ENCODE data around the gene SAE1.
A peak's percentile ranks its signal among the peaks of the same experiment; 100 is the strongest.
"Not testable (repeated sequence)": the region's sequence is repeated elsewhere in the genome, so short reads cannot be mapped to it uniquely, and the experiment has no call there.

Gene SAE1

GRCh38 chr19:47097396-47098201, 33.0 kb upstream of the SAE1 start:
- peak overlapping the region; percentile 95 for H3K27ac Mint-ChIP-seq
- no peaks in the 10 kb centered on the region for H3K27me3 Mint-ChIP-seq (ENCODE audit: low read depth)
- peaks cover 57% of the 10 kb centered on the region for H3K4me1 Mint-ChIP-seq (ENCODE audit: low read depth)
- H3K9me3 Mint-ChIP-seq: no peaks in the 10 kb centered on the region
- no peak for DNase-seq (ENCODE audit: low spot score)
- peaks cover 31% of the 10 kb centered on the region for H3K36me3 Mint-ChIP-seq (ENCODE audit: low read depth)
- H3K4me3 Mint-ChIP-seq: no peak overlapping the region

- Mint-ChIP-seq H3K4me1 (ENCODE audit: low read depth) (peaks cover 56% of the 10 kb centered on the region), H3K36me3 (ENCODE audit: low read depth) (peaks cover 29% of the 10 kb centered on the region), H3K4me3 (no peak overlapping the region), H3K9me3 (no peaks in the 10 kb centered on the region), H3K27me3 (ENCODE audit: low read depth) (no peaks in the 10 kb centered on the region), H3K27ac (peak overlapping the region; percentile 61)
- DNase-seq (ENCODE audit: low spot score): no peak
Measured at GRCh38 chr19:47098608-47099007, 32.0 kb upstream of the SAE1 start.

GRCh38 chr19:47099576-47100050, 31.0 kb upstream of the SAE1 start:
- peaks cover 47% of the 10 kb centered on the region for H3K4me1 Mint-ChIP-seq (ENCODE audit: low read depth)
- H3K27ac Mint-ChIP-seq: peak overlapping the region; percentile 45
- H3K9me3 Mint-ChIP-seq: no peaks in the 10 kb centered on the region
- DNase-seq (ENCODE audit: low spot score): no peak
- H3K27me3 Mint-ChIP-seq (ENCODE audit: low read depth): no peaks in the 10 kb centered on the region
- peaks cover 19% of the 10 kb centered on the region for H3K36me3 Mint-ChIP-seq (ENCODE audit: low read depth)
- no peak overlapping the region for H3K4me3 Mint-ChIP-seq

- Mint-ChIP-seq H3K27me3 (ENCODE audit: low read depth) (no peaks in the 10 kb centered on the region), H3K27ac (no peak overlapping the region), H3K4me3 (no peak overlapping the region), H3K36me3 (ENCODE audit: low read depth) (peaks cover 21% of the 10 kb centered on the region), H3K4me1 (ENCODE audit: low read depth) (peaks cover 42% of the 10 kb centered on the region), H3K9me3 (no peaks in the 10 kb centered on the region)
- DNase-seq (ENCODE audit: low spot score): no peak
Measured at GRCh38 chr19:47100290-47100689, 30.3 kb upstream of the SAE1 start.

GRCh38 chr19:47101116-47101515, 29.5 kb upstream of the SAE1 start:
- DNase-seq (ENCODE audit: low spot score); H3K27me3 Mint-ChIP-seq (ENCODE audit: low read depth); H3K4me3 Mint-ChIP-seq; H3K27ac Mint-ChIP-seq; H3K9me3 Mint-ChIP-seq: not testable (repeated sequence)
- peaks cover 29% of the 10 kb centered on the region for H3K36me3 Mint-ChIP-seq (ENCODE audit: low read depth)
- peaks cover 42% of the 10 kb centered on the region for H3K4me1 Mint-ChIP-seq (ENCODE audit: low read depth)

GRCh38 chr19:47102346-47103060, 28.1 kb upstream of the SAE1 start:
- Mint-ChIP-seq H3K4me3 (no peak overlapping the region), H3K27me3 (ENCODE audit: low read depth) (no peaks in the 10 kb centered on the region), H3K36me3 (ENCODE audit: low read depth) (peaks cover 34% of the 10 kb centered on the region), H3K9me3 (no peaks in the 10 kb centered on the region), H3K27ac (no peak overlapping the region), H3K4me1 (ENCODE audit: low read depth) (peaks cover 47% of the 10 kb centered on the region)
- no peak for DNase-seq (ENCODE audit: low spot score)

GRCh38 chr19:47104680-47105079, 26.0 kb upstream of the SAE1 start:
- H3K4me1 Mint-ChIP-seq (ENCODE audit: low read depth): peaks cover 56% of the 10 kb centered on the region
- H3K4me3 Mint-ChIP-seq: no peak overlapping the region
- no peaks in the 10 kb centered on the region for H3K9me3 Mint-ChIP-seq
- peaks cover 49% of the 10 kb centered on the region for H3K36me3 Mint-ChIP-seq (ENCODE audit: low read depth)
- no peak for DNase-seq (ENCODE audit: low spot score)
- H3K27ac Mint-ChIP-seq: peak overlapping the region; percentile 15
- H3K27me3 Mint-ChIP-seq (ENCODE audit: low read depth): no peaks in the 10 kb centered on the region

- Mint-ChIP-seq H3K4me3 (peak overlapping the region; percentile 37), H3K4me1 (ENCODE audit: low read depth) (peaks cover 56% of the 10 kb centered on the region), H3K27ac (peak overlapping the region; percentile 100), H3K9me3 (no peaks in the 10 kb centered on the region), H3K27me3 (ENCODE audit: low read depth) (no peaks in the 10 kb centered on the region), H3K36me3 (ENCODE audit: low read depth) (peaks cover 56% of the 10 kb centered on the region)
- DNase-seq (ENCODE audit: low spot score): no peak
Measured at GRCh38 chr19:47105874-47106273, 24.8 kb upstream of the SAE1 start.

- DNase-seq (ENCODE audit: low spot score): no peak
- H3K9me3 Mint-ChIP-seq: no peaks in the 10 kb centered on the region
- peaks cover 64% of the 10 kb centered on the region for H3K36me3 Mint-ChIP-seq (ENCODE audit: low read depth)
- H3K4me1 Mint-ChIP-seq (ENCODE audit: low read depth): peaks cover 56% of the 10 kb centered on the region
- peak overlapping the region; percentile 95 for H3K4me3 Mint-ChIP-seq
- peak overlapping the region; percentile 100 for H3K27ac Mint-ChIP-seq
- H3K27me3 Mint-ChIP-seq (ENCODE audit: low read depth): no peaks in the 10 kb centered on the region
Measured at GRCh38 chr19:47106821-47107201, 23.8 kb upstream of the SAE1 start.

GRCh38 chr19:47107202-47107952, 23.3 kb upstream of the SAE1 start:
- Mint-ChIP-seq H3K4me1 (ENCODE audit: low read depth) (peaks cover 52% of the 10 kb centered on the region), H3K36me3 (ENCODE audit: low read depth) (peaks cover 63% of the 10 kb centered on the region), H3K27ac (peak overlapping the region; percentile 100), H3K4me3 (peak overlapping the region; percentile 95), H3K9me3 (no peaks in the 10 kb centered on the region), H3K27me3 (ENCODE audit: low read depth) (no peaks in the 10 kb centered on the region)
- DNase-seq (ENCODE audit: low spot score): peak; percentile 60

GRCh38 chr19:47107953-47108746, 22.5 kb upstream of the SAE1 start:
- Mint-ChIP-seq H3K27me3 (ENCODE audit: low read depth) (no peaks in the 10 kb centered on the region), H3K4me3 (peak overlapping the region; percentile 95), H3K9me3 (no peaks in the 10 kb centered on the region), H3K4me1 (ENCODE audit: low read depth) (peaks cover 47% of the 10 kb centered on the region), H3K27ac (peak overlapping the region; percentile 100), H3K36me3 (ENCODE audit: low read depth) (peaks cover 58% of the 10 kb centered on the region)
- DNase-seq (ENCODE audit: low spot score): no peak

GRCh38 chr19:47109177-47109540, 21.5 kb upstream of the SAE1 start:
- peaks cover 53% of the 10 kb centered on the region for H3K4me1 Mint-ChIP-seq (ENCODE audit: low read depth)
- DNase-seq (ENCODE audit: low spot score): no peak
- peaks cover 59% of the 10 kb centered on the region for H3K36me3 Mint-ChIP-seq (ENCODE audit: low read depth)
- H3K4me3 Mint-ChIP-seq: peak overlapping the region; percentile 95
- H3K27me3 Mint-ChIP-seq (ENCODE audit: low read depth): no peaks in the 10 kb centered on the region
- H3K9me3 Mint-ChIP-seq: no peaks in the 10 kb centered on the region
- H3K27ac Mint-ChIP-seq: peak overlapping the region; percentile 100

Data from T-helper 2 cell treated with Interferon-gamma antibody and Interleukin-4, amounts not matched to agents 5 μg/mL and 100 μg/mL, for 36 hours (primary cell).